NCI-H2081 (cell line): ENCODE results near the gene LNX2.
A peak's percentile ranks its signal among the peaks of the same experiment; 100 is the strongest.

Experiments used
- DNase-seq, 2 experiments: peaks; one replicate each; lab custom pipeline; 2025; lab: John Stamatoyannopoulos, UW

LNX2 gene

GRCh38 chr13:27559719-27560118 is 60.6 kb downstream of the LNX2 start:
- no peak for DNase-seq

GRCh38 chr13:27556109-27556508 is 64.2 kb downstream of the LNX2 start:
- DNase-seq: no peak

GRCh38 chr13:27551562-27551961 is 68.8 kb downstream of the LNX2 start:
- no peak for DNase-seq

GRCh38 chr13:27549406-27549981 is 70.8 kb downstream of the LNX2 start:
- DNase-seq: peak in 1 of 2 experiments; percentile 36

DNA sequence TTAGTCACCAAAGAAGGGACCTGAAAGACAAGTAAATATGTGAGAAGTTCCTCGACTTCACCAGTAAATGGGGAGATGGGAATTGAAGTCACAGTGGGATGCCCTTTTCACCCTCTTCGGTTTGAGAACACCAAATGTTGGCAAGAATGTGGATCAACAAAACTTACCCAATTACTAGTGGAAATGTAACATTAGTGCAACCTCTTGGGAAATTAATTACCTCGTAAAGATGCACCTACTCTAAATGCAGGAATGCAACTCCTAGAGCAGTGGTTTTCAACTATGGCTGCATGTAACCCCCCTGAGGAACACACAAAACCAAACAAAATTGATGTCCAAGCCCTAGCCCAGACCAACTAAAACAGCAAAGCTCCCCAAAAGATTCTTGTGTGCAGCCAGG is 78.1 kb downstream of the LNX2 start:
- no peak for DNase-seq

GRCh38 chr13:27541386-27541785 is 78.9 kb downstream of the LNX2 start:
- DNase-seq: no peak

DNA sequence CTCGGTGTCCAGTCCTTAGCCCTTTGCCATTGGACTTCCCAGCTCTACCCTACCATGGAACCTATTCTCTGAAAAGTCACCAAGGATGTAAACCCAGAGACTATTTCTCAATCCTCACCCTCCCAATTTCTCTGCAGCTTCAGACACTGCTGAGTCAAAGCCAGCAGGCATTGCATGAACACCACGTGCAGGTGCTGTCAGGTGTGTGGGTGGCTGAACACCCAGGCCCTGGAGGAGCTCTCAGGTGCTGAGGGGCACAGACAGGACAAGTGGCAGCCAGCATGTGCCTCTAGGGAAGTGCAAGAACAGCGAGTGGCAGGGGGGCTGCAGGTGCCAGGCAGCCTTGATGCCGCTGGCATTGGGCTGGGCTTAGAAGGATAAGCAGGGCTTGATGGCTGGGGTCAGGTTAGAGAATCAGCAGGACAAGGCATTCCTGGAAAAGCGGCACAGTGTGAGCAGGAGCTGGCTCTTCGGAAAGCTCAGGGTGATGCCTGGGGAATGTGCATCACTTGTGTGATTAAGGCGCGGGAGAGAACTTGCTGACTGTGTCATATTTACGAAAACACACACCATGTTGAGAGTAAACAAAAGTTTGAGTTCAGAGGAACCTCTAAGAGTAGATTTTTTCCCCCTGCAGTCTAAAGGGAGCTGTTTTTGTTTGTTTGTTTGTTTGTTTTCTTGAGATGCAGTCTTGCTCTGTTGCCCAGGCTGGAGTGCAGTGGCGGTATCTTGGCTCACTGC is 83.8 kb downstream of the LNX2 start:
- no peak for DNase-seq

- no peak for DNase-seq
Observed at GRCh38 chr13:27535546-27535945, 84.8 kb downstream of the LNX2 start.

DNA sequence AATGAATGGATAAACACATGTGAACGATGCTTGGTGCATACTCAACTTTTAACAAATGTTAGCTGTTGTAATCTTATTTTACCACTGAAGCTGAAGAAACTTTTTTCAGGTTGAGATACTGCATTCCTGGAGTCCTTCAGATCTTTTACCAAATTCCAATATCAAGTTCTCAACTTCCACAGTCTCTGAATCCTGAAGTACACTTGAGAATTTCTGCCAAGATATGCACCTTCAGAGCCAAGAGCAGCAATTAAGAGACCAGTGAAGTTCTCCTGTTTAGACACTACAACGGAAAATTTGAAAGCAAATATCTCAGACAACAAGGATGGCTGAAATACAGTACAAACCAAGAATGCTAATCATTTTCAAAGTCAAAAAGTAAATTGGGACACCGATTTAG is 85.3 kb downstream of the LNX2 start:
- no peak for DNase-seq

DNA sequence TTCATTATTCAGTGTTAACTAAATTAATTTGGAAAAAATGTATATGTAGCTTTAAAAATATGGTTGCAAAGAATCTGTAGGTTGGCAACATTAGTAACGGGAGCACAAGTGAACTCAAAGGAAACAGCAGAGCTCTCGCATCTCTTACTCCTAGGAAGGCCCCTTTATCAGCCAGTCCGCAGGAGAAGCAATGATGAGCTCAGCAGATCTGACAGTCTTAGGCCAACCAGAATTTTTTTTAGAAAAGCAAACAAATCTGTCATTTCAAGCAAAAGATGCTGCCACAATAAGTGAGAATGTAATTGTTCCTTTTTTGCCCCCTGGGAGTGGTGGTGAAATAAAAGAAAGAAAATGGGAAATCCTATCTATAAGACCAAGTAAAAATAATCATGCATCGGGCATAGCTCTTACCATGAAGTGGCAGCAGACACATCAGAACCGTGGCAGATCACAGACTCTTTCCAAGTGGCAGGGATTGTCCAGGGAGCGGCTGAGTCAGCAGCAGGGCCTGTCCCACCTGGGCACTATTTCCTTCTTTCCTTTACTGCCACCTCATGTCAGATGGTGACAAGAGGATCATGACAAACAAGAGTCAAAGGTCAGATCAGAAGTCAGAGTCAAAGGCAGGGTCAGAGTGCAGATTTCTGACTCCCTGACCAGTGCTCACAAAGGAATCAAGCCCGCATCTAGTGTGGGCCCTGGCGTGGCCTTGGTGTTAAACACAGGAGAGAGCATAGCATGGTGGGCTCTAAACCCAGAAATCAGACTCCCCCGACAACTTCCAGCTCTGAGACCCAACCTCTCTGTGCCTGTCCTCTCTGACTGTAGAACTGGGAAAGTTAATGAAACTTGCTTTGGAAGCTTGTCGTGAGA is 86.0 kb downstream of the LNX2 start:
- no peak for DNase-seq

- peak; percentile 19 to 32 for DNase-seq
Observed at GRCh38 chr13:27533155-27533643, 87.1 kb downstream of the LNX2 start.

GRCh38 chr13:27528908-27529307 is 91.4 kb downstream of the LNX2 start:
- no peak for DNase-seq

DNA sequence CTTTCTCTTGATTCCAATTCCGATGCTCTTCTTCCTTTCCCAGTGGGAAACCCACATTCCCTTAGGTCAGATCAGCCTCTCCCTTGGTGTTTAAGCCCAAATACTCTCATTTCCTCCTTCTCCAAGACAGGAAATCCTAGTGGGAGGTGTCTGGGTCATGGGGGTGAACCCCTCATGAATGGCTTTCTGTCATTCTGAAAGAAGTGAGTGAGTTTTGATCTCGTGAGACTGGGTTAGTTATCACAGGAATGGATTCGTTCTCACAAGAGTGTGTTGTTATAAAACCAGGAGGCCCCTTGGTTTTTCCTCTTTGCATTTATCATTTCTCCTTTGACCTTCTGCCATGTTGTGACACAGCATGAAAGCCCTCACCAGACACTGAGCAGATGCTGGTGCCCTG is 93.8 kb downstream of the LNX2 start:
- no peak for DNase-seq

GRCh38 chr13:27524981-27525975 is 95.1 kb downstream of the LNX2 start:
- DNase-seq: no peak

DNA sequence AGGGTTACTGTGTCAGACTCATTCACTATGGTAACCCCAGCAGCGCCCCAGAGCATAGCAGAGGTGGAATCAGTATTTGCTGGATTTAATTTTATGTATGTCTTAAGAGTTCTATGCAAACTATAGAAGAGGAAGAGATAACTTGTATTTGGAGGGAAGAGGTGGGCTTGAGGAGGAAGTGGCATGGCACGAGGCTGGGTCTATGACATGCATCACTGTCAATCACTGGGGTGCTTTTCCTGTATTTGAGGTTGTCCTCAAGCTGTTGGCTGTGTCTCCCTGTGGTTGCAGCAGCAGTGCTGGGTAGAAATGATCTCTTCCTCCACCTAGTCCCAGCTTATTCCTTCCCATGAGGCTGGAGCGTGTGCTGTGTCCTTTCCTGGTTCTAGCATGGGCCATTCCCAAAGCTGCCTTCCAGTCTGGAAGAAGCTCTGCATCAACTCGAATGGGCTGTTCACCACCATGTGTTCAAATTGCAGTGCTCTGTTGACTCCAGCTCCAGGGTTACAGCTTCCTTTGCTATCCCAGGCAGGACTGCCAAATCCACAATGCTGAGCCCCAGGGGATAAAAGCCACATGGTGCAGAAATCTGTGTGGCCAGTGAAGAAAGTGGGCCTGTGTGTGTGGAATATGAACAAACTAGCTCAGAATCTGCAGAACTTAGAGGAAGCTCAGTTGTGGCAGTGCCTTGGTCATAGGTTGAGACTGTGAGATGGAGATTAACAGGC is 96.8 kb downstream of the LNX2 start:
- no peak for DNase-seq

DNA sequence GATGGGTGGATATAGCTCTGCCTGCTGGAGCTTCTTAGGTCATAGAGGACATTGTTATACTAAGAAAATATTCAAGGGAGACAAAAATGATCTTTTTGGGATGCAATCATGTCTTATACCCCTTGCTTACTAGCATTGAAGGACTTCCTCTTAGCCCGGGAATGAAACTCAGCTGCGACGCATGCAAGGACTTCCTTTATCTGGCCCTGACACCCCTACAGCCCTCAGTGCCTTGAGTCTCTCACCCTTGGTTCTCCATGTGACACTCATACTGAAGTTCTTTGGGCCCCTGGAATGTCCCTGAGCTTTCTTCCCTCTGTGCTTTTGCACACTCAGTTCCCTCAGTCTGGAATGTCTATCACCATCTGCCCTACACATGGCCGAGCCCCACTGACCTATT is 97.5 kb downstream of the LNX2 start:
- no peak for DNase-seq

DNA sequence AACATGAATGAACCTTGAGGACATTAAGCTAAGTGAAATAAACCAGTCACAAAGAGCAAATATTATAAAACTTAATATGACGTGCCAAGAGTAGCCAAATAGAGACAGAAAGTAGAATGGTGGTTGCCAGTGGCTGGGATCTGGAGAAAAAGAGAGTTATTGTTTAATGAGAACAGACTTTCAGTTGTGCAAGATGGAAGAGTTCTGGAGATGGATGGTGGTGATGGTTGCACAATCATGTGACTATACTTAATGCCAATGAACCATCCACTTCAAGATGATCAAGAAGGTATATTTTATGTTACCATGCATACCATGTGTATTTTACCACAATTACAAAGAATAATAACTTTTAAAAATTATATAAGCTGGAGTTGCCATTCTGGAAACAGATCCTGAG is 104.2 kb downstream of the LNX2 start:
- DNase-seq: no peak

- DNase-seq: no peak
Observed at GRCh38 chr13:27510082-27510481, 110.2 kb downstream of the LNX2 start.

- no peak for DNase-seq
Observed at GRCh38 chr13:27508802-27509201, 111.5 kb downstream of the LNX2 start.

DNA sequence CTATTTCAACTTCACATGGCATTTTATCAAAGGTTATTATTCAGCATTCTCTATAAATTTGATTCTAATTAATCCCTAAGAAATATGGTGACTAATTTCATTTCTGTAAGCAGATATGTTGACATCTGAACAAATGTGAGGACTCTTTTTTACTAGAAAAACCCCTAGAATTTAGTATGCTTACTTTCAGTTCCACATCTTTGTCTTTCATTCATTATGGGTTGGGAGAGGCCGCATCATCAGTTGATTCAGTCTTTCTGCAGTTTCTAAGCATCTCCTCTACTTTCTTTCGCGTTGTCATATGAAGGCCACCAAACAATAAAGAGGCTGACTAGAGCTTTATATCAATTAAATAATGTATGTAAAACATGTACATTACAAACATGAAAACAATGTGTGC is 114.5 kb downstream of the LNX2 start:
- DNase-seq: no peak

- DNase-seq: peak; percentile 43 to 82
Observed at GRCh38 chr13:27504868-27505194, 115.5 kb downstream of the LNX2 start.
